Naive B cell (primary cell): Measurements from ENCODE around the gene TPM3. TPM values are rescaled to one million over a fixed set of nuclear protein-coding genes. Genes with fewer than 3 reads are reported as not detected.
"Not testable (repeated sequence)": the region's sequence is repeated elsewhere in the genome, so short reads cannot be mapped to it uniquely, and the experiment has no call there.

Source experiments
- ATAC-seq, 2 donors: fragments of 150-1000 bp; cut with Tn5 transposase; 2 replicates each; pipeline ENCODE4 v1.10.0; 2021; ENCODE audit warnings: low read depth in 2 of 2, mild to moderate bottlenecking in 2 of 2, moderate library complexity in 2 of 2
- DNase-seq: peaks from one replicate; pipeline ENCODE4 v3.0.0; 2022
- H3K27ac Mint-ChIP-seq, 6 donors: one replicate each; pipeline ENCODE4 v1.8.0; 2020 to 2022; ENCODE audit warnings: mild to moderate bottlenecking in 6 of 6, mixed read lengths in 6 of 6, moderate library complexity in 5 of 6, inconsistent platforms in 2 of 6
- H3K27me3 Mint-ChIP-seq, 3 donors: one replicate each; pipeline ENCODE4 v1.8.0; 2021 to 2022; ENCODE audit warnings: mixed read lengths in 3 of 3, mild to moderate bottlenecking in 1 of 3
- H3K36me3 Mint-ChIP-seq, 2 donors: one replicate each; pipeline ENCODE4 v1.8.0; 2020 to 2022; ENCODE audit warnings: mixed read lengths in 2 of 2, inconsistent platforms in 1 of 2, mild to moderate bottlenecking in 1 of 2
- H3K4me1 Mint-ChIP-seq, 3 donors: one replicate each; pipeline ENCODE4 v1.8.0; 2020 to 2022; ENCODE audit warnings: mixed read lengths in 3 of 3, inconsistent platforms in 1 of 3, mild to moderate bottlenecking in 1 of 3, moderate library complexity in 1 of 3
- H3K4me3 Mint-ChIP-seq, 8 donors: one replicate each; pipeline ENCODE4 v1.8.0; 2020 to 2022; ENCODE audit warnings: mild to moderate bottlenecking in 8 of 8, mixed read lengths in 8 of 8, moderate library complexity in 8 of 8, inconsistent platforms in 2 of 8
- H3K9me3 Mint-ChIP-seq, 7 donors: one replicate each; pipeline ENCODE4 v1.8.0; 2020 to 2022; ENCODE audit warnings: mixed read lengths in 7 of 7, mild to moderate bottlenecking in 5 of 7, inconsistent platforms in 2 of 7, moderate library complexity in 1 of 7
- polyA plus RNA-seq, 6 donors: library from polyadenylated mRNA; unstranded; fragments of 300-500 nt; fragmentation: Illumina TruSeq; gene quantifications; one replicate each; pipeline ENCODE4 v1.2.3, GENCODE V29; 2021; ENCODE audit warnings: low read depth in 6 of 6

The TPM3 gene
- polyA plus RNA-seq, 6 donors from 2014 or later, result 669 to 816 (median 772) TPM

DNA sequence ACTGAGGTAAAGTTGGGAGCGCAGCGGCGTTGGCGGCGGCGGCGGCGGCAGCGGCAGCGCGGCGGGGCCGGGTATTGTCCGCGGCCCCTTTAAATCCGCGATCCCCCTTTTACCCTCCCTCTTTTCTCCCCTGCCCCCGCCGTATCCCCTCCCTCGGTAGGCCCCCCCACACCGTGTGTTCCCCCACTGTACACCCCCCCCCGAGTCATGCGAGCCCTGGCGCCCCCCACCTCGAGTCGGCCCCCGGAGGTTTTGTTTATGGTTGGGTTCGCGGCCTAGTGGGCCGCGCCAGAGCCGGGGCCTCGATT lies 29.0 kb upstream of the TPM3 start:
- no peaks in the 10 kb centered on the region for H3K27me3 Mint-ChIP-seq
- DNase-seq, result no peak
- ATAC-seq, result no peak
- H3K9me3 Mint-ChIP-seq, result no peaks in the 10 kb centered on the region
- H3K27ac Mint-ChIP-seq, result peak overlapping the region; percentile 99 to 100 (median 100)
- H3K4me3 Mint-ChIP-seq, result peak overlapping the region; percentile 86 to 100 (median 98)
- H3K4me1 Mint-ChIP-seq, result peaks cover 55 to 81% (median 65%) of the 10 kb centered on the region in 3 donors
- peaks cover 5 to 6% of the 10 kb centered on the region in 2 donors for H3K36me3 Mint-ChIP-seq

DNA sequence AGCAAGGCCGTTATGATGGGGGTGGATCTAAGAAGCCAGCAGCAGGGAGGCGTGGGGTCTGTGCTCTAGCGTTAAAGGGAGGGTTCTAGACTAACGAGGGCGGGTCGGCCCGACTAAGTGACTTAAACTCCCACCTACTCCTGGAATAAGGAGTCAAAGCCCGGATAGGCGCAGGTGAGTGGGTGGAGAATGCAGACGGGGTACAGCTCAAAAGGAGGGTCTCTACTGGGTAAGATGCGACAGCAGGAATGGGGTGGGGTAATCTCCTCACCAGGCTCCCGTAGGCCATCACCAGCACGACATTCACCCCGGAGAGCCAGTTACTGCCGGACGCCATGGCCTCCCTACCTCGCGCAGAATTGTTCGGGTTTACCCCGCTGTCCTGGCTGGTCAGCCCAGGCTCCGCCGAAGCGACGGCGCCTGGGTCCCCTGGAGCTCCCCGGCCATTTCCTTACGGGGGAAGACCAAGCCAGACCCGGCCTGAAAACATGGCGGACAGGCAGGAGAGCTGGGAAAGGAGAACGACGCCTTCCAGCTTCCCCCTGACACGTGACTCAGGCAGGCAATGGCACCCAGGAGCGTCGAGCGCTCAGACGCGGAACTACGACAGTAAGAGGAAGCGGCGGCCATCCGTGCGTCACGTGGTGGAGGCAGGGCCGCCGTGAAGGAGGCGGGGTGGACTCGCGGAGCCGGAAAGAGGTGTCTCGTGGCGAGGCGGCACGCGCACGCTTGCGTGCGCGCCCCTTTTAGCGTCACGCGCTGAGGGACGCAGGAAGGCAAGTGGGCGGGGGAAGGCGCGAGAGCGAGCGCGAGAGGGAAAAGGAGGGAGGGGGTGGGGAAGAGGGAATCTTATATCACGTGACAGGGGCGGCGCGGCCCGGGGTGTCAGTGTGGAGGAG lies 28.4 kb upstream of the TPM3 start, which contains the start of gene UBAP2L:
Gene UBAP2L, plus strand, starts transcription at position 885 of the 899 bp plus-strand sequence. CDS start 4,169 bp downstream, outside the sequence.
- peak; percentile 83 to 84 for ATAC-seq
- peak within 1 kb of the TSS; percentile 99 to 100 (median 100) for H3K27ac Mint-ChIP-seq
- DNase-seq, result peak; percentile 99
- no peaks in the 10 kb centered on the region for H3K27me3 Mint-ChIP-seq
- H3K36me3 Mint-ChIP-seq, result peaks cover 5 to 6% of the 10 kb centered on the region in 2 donors
- peak within 1 kb of the TSS; percentile 86 to 100 (median 98) for H3K4me3 Mint-ChIP-seq
- H3K4me1 Mint-ChIP-seq, result peaks cover 49 to 79% (median 58%) of the 10 kb centered on the region in 3 donors
- H3K9me3 Mint-ChIP-seq, result no peaks in the 10 kb centered on the region

DNA sequence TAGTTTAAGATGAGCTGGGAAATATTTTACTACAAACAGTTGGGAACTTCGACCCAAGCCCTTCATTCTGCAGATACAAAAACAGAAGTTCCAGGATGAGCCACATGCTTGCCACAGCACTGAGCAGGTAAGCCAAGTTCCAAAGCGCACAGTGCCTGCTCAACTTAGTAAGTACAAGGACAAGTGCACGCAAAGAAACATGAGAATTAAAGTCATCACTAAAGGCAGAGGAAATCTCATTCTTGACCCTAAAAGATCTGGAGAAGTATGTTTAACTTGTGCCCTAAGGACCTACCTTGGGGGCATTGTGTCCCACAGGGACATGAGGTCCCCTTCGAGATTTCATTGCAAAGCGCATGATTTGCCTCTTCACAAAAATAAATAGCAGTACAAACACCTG lies 27.6 kb upstream of the TPM3 start:
- H3K9me3 Mint-ChIP-seq, result no peaks in the 10 kb centered on the region
- H3K27me3 Mint-ChIP-seq, result no peaks in the 10 kb centered on the region
- ATAC-seq (no peak), DNase-seq (no peak)
- peak overlapping the region; percentile 86 to 100 (median 98) for H3K4me3 Mint-ChIP-seq
- H3K4me1 Mint-ChIP-seq, result peaks cover 44 to 72% (median 52%) of the 10 kb centered on the region in 3 donors
- peaks cover 5 to 6% of the 10 kb centered on the region in 2 donors for H3K36me3 Mint-ChIP-seq
- H3K27ac Mint-ChIP-seq, result peak overlapping the region; percentile 99 to 100 (median 100)

DNA sequence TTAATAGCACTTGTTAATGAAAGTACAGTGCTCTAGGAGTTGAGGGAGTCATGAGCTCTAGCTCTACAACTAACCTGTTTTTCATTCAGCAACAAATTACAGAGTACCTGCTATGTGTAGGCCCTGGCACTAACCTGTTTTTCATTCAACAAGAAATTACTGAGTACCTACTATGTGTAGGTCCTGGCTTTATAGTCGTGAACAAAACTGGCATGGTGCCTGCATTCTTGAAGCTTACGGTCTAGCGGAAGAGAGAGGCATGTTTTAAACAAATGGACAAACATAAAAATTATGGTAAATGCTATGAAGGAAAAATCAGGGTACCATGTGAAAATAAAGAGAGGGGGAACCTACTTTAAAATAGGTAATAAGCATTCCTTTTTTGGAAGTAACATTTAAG lies 26.6 kb upstream of the TPM3 start:
- Mint-ChIP-seq H3K9me3 (no peaks in the 10 kb centered on the region), H3K4me1 (peaks cover 39 to 67% (median 42%) of the 10 kb centered on the region in 3 donors), H3K27me3 (no peaks in the 10 kb centered on the region), H3K4me3 (peak overlapping the region; percentile 64 to 100 (median 95)), H3K27ac (peak overlapping the region in 5 of 6 donors; percentile 15 to 99 (median 86)), H3K36me3 (peaks cover 5 to 6% of the 10 kb centered on the region in 2 donors)
- no peak for DNase-seq
- no peak for ATAC-seq

DNA sequence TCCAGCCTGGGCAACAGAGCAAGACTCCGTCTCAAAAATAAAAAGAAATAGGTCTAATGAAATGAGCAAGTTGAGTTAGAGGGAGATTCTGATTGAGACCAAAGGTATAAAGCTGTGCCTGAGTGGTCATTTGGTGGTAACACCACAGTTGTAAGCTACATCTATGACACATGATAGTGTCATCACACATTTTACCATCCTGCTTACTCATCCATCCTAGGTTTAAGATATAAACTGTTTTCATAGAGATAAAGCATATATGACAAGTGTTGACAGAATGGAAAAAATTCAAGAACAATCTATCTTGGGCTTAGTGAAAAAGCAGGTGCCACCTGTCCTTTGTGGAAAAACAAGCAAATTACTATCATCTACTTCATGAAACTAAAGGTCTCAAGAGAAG lies 21.4 kb upstream of the TPM3 start:
- Mint-ChIP-seq H3K27ac (no peak overlapping the region), H3K36me3 (peaks cover 1 to 13% of the 10 kb centered on the region in 2 donors), H3K27me3 (no peaks in the 10 kb centered on the region), H3K4me3 (no peak overlapping the region), H3K4me1 (peaks cover under 1 to 22% (median 2%) of the 10 kb centered on the region in 3 donors), H3K9me3 (no peaks in the 10 kb centered on the region)
- ATAC-seq (no peak), DNase-seq (no peak)

DNA sequence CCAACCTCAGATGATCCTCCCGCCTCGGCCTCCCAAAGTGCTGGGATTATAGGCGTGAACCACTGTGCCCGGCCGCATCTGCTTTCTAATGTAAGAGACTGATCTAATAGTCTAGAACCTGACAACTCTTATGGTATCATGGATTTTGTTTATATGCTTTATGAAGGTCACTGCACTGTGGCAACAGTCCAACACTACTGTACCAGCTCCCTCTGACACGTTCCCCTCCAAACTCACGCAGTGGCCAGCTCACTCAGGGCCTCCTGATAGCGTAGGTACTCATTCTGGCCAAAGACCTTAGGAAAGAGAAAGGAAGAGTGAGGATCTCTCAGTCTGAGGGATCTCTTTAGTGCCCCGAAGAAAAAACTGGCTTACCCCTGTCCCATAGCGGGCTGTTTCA lies 20.2 kb upstream of the TPM3 start:
- DNase-seq (no peak), ATAC-seq (no peak)
- H3K27ac Mint-ChIP-seq, result no peak overlapping the region
- H3K27me3 Mint-ChIP-seq, result no peaks in the 10 kb centered on the region
- peaks cover 0 to 17% of the 10 kb centered on the region in 2 donors for H3K36me3 Mint-ChIP-seq
- peaks cover 0 to 11% (median 0%) of the 10 kb centered on the region in 3 donors for H3K4me1 Mint-ChIP-seq
- H3K9me3 Mint-ChIP-seq, result no peaks in the 10 kb centered on the region
- no peak overlapping the region for H3K4me3 Mint-ChIP-seq

DNA sequence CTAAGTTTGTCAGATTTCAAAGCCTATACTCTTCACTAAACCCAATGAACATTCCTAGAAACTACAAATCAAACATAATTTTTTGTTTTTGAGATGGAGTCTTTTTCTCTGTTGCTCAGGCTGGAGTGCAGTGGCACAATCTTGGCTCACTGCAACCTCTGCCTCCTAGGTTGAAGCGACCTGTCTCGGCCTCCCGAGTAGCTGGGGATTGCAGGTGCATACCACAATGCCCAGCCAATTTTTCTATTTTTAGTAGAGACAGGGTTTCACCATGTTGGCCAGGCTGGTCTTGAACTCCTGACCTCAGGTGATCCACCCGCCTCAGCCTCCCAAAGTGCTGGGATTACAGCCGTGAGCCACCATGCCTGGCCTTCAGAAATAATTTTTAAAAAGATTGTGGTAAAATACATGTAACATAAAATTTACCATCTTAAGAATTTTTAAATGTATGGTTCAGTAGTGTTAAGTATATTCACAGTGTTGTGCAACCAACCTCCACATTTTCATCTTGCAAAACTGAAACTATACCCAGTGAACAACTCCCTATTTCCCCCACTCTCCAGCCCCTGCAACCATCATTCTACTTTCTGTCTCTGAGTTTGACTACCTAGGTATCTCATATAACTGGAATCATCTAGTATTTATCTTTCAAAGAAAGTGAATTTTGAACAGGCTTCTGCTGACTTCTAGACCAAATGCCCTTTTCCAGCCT lies 16.9 kb upstream of the TPM3 start:
- ATAC-seq (no peak), DNase-seq (no peak)
- Mint-ChIP-seq H3K27ac (peak overlapping the region in 1 of 6 donors; percentile 71), H3K4me1 (no peaks in the 10 kb centered on the region), H3K36me3 (peaks cover 0 to 17% of the 10 kb centered on the region in 2 donors), H3K9me3 (no peaks in the 10 kb centered on the region), H3K27me3 (no peaks in the 10 kb centered on the region), H3K4me3 (no peak overlapping the region)

DNA sequence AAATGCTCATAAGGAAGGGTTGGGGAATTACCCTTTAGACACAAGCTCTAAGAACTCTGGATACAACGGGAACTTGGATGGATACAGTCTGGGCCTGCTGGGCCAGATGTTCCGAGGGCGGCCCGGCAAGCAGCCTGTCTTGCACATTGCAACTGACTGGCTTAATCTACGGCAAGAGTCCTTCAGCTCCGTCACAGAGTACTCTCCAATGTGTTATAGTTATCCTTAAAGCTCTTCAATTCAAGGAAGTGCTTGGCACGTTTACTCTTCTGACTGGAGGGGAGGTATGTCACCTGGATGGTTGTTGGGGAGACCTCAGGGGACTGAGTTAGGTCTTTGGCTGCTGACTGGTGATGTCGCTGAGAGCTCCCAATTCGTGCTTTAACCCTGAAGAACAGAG lies 15.4 kb upstream of the TPM3 start:
- Mint-ChIP-seq H3K4me3 (peak overlapping the region in 1 of 8 donors; percentile 42), H3K36me3 (peaks cover 0 to 16% of the 10 kb centered on the region in 2 donors), H3K27ac (peak overlapping the region in 2 of 6 donors; percentile 13 to 60), H3K4me1 (no peaks in the 10 kb centered on the region), H3K27me3 (no peaks in the 10 kb centered on the region), H3K9me3 (no peaks in the 10 kb centered on the region)
- DNase-seq, result no peak
- ATAC-seq, result no peak

DNA sequence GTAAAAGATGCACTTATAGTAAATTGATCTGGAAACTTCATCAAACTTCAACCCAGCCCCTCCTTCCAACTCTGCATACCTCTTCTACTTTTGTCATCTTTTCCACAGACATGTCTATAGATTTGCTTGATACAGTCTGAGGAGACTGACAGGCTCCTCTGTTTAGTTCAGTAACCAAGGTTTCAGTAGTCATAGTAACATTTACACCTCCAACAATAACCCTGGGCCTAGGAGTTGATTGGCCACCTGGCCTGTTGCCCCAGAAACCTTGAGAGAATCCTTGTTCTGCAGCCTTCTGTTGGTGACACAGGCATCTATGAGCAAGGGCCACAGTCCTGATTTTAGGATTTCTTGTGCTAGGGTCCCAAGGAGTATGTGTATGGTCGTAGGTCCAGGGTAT lies 14.3 kb upstream of the TPM3 start, which contains the start of gene CFAP141:
Gene CFAP141, minus strand, starts transcription at position 138 of the 400 bp plus-strand sequence. Its CDS starts 26 bp downstream, at position 112.
- ATAC-seq, result peak in 1 of 2 donors; percentile 55
- no peaks in the 10 kb centered on the region for H3K9me3 Mint-ChIP-seq
- peak within 1 kb of the TSS in 5 of 6 donors; percentile 38 to 74 (median 59) for H3K27ac Mint-ChIP-seq
- no peak within 1 kb of the TSS for H3K4me3 Mint-ChIP-seq
- H3K36me3 Mint-ChIP-seq, result peaks cover 0 to 12% of the 10 kb centered on the region in 2 donors
- no peaks in the 10 kb centered on the region for H3K4me1 Mint-ChIP-seq
- no peaks in the 10 kb centered on the region for H3K27me3 Mint-ChIP-seq
- no peak for DNase-seq

DNA sequence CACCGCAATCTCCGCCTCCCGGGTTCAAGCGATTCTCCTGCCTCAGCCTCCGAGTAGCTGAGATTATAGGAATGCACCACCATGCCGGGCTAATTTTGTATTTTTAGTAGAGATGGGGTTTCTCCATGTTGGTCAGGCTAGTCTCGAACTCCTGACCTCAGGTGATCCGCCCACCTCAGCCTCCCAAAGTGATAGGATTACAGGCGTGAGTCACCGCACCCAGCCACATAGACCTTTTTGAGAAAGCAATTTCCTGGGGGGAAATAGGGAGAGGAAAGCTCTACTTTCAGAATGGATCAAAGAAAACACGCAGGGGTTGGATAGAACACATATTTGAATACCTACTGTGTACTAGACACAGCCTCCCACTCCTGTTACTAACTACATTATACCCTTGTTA lies 13.9 kb upstream of the TPM3 start:
- H3K9me3 Mint-ChIP-seq, H3K4me3 Mint-ChIP-seq, H3K4me1 Mint-ChIP-seq, H3K27me3 Mint-ChIP-seq, DNase-seq, ATAC-seq: not testable (repeated sequence)
- Mint-ChIP-seq H3K36me3 (peaks cover 0 to 11% of the 10 kb centered on the region in 2 donors), H3K27ac (peak overlapping the region in 3 of 6 donors; percentile 2 to 51 (median 49))

DNA sequence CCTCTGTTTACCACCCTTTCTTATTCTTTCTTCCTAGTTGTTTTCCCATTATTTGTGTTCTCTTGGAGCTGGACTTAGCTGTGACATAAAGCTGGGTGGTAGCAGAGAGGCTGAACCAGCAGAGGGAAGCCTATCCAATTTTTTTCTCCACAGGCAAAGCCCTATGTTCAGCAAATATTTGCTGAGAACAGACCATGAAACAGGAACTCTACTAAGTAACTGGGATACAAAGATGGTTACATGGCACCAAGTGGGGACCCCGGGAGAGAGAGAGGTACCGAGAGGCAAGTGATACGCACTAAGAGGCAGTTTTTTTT lies 7.6 kb upstream of the TPM3 start:
- Mint-ChIP-seq H3K4me1 (no peaks in the 10 kb centered on the region), H3K9me3 (no peaks in the 10 kb centered on the region), H3K36me3 (no peaks in the 10 kb centered on the region), H3K27ac (no peak overlapping the region), H3K27me3 (no peaks in the 10 kb centered on the region), H3K4me3 (no peak overlapping the region)
- no peak for ATAC-seq
- DNase-seq, result no peak

DNA sequence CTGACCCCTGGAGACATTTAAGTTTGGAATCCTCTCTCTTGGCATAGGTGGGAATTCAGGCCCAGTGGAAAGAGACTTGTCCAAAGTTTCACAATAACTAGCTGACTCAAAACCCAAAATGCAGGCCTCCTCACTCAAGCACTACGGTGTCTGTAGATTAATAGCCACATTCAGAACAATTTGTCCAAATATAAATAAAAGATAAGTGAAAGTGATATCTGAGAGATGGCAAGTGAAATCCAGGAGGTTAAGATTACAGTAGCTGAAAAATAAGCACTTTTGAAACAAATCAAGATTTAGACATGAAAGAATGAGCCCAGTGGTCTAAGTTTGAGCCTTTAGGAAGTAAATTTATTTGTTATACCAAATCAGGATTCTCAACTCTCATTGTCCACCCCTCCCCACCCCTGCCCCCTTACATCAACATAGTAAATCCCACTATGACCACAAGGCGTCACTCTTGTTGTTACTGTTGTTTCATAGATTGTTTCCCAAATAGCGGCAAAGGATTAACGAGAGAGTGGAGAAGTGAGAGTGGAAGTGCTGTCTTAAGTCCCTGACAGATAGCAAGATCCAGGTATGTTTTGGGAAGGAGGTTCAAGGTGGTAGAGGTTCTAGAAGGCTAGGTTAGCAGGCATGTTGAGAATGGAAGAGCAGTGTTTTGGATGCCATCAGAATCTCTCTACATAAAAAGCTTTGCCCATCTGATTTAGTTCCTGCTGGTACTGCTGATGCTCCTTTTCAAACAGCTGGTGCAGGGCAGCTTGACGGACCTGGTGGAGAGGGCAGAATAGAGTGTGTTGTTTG lies 7.1 kb upstream of the TPM3 start:
- Mint-ChIP-seq H3K36me3 (no peaks in the 10 kb centered on the region), H3K27ac (no peak overlapping the region), H3K4me1 (no peaks in the 10 kb centered on the region), H3K27me3 (peaks cover 3 to 4% (median 3%) of the 10 kb centered on the region in 3 donors), H3K9me3 (no peaks in the 10 kb centered on the region), H3K4me3 (no peak overlapping the region)
- ATAC-seq (peak; percentile 80 to 90), DNase-seq (peak; percentile 55)

DNA sequence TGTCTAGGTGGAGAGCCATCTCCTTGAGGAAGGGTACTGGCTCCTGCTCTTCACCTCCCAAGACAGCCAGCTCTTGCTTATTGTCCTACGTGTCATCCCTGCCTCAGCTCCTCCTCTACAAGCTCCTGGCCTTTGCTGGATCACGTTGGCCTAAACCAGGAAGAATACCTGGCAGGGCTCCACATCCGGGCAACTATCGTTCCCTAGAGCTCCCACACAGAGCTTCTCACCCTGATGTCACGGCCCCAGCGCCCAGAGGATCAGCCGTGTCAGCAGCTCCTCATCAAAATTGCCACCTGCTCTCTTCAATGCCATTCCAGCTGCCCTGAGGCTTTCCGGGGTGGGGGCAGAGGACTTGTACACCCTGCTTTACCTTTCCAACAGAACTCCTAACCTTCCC lies 1.9 kb upstream of the TPM3 start:
- no peak overlapping the region for H3K4me3 Mint-ChIP-seq
- H3K9me3 Mint-ChIP-seq, result no peaks in the 10 kb centered on the region
- H3K36me3 Mint-ChIP-seq, result no peaks in the 10 kb centered on the region
- DNase-seq, result no peak
- H3K4me1 Mint-ChIP-seq, result no peaks in the 10 kb centered on the region
- peaks cover 13 to 30% (median 13%) of the 10 kb centered on the region in 3 donors for H3K27me3 Mint-ChIP-seq
- ATAC-seq, result no peak
- peak overlapping the region in 1 of 6 donors; percentile 81 for H3K27ac Mint-ChIP-seq
